NCI-H345 treated with DMSO at 0.1 percent for 48 hours (cell line): ENCODE data around the gene MARCHF11.
A peak's percentile ranks its signal among the peaks of the same experiment; 100 is the strongest.

Experiments used
- DNase-seq: peaks from one replicate; lab custom pipeline; 2025; ENCODE audit not compliant: unreplicated experiment; lab: John Stamatoyannopoulos, UW

Gene MARCHF11

GRCh38 chr5:16061163-16061562, 118.4 kb downstream of the MARCHF11 start:
- DNase-seq: peak; percentile 73

- DNase-seq: no peak
Observed at GRCh38 chr5:16057277-16057676, 122.3 kb downstream of the MARCHF11 start.

- DNase-seq: no peak
Observed at GRCh38 chr5:16051246-16051755, 128.3 kb downstream of the MARCHF11 start.

GRCh38 chr5:16050414-16050813, 129.2 kb downstream of the MARCHF11 start:
- DNase-seq: no peak

- DNase-seq: no peak
Observed at GRCh38 chr5:16049761-16050160, 129.8 kb downstream of the MARCHF11 start.

- no peak for DNase-seq
Observed at GRCh38 chr5:16048132-16048531, 131.5 kb downstream of the MARCHF11 start.

GRCh38 chr5:16043349-16043965, 136.1 kb downstream of the MARCHF11 start:
- DNase-seq: no peak

GRCh38 chr5:16037121-16037845, 142.3 kb downstream of the MARCHF11 start:
- DNase-seq: no peak

GRCh38 chr5:16034319-16035001, 145.1 kb downstream of the MARCHF11 start:
- no peak for DNase-seq

- no peak for DNase-seq
Observed at GRCh38 chr5:16033187-16033925, 146.2 kb downstream of the MARCHF11 start.

- DNase-seq: no peak
Observed at GRCh38 chr5:16028708-16029107, 150.9 kb downstream of the MARCHF11 start.

- DNase-seq: no peak
Observed at GRCh38 chr5:16025681-16026080, 153.9 kb downstream of the MARCHF11 start.

GRCh38 chr5:16018970-16019369, 160.6 kb downstream of the MARCHF11 start:
- no peak for DNase-seq

- DNase-seq: no peak
Observed at GRCh38 chr5:16017720-16018119, 161.9 kb downstream of the MARCHF11 start.
